ENCODE results near the gene RNFT1.
"Not testable (repeated sequence)": the region's sequence is repeated elsewhere in the genome, so short reads cannot be mapped to it uniquely, and the experiment has no call there.

DNA sequence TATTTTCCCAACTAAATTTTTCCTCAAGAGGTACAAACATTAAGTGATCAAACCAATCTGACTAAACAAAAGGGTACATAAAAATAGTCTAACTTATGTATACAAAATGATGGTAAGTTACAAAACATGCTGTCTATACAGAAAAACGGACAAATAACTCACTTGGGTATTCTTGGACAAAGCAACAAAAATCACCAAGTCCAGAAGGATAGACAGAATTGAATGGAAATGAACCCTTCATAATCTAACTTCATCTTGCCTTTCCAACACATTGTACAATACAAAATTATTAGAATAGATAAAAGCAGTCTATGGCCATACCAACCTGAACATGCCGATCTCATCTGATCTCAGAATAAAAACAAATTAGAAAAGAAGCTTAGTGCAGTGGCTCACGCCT is 37.9 kb upstream of the RNFT1 start:
- TF ChIP-seq CTCF, EP300, POLR2AphosphoS5, POLR2A (IDR thresholded peaks at IDR 0.05): not testable (repeated sequence)

Measured in upper lobe of left lung (tissue), 4 donors.